ENCODE measurements around the gene MYOM1. TPM values are rescaled to one million over a fixed set of nuclear protein-coding genes. Genes with fewer than 3 reads are reported as not detected.

The MYOM1 gene
- total RNA-seq (6.8 TPM), polyA plus RNA-seq (ENCODE audit: insufficient read depth, low read depth, low replicate concordance) (2.1 TPM)
- long read RNA-seq, donor 1, result 0 reads
- long read RNA-seq, donor 2, partial matches to known transcripts, result 789 of 1,187 reads
- long read RNA-seq, donor 2, other reads (novel, unspliced or antisense), result 398 of 1,187 reads
- long read RNA-seq, donor 3, result 0 reads
- long read RNA-seq, donor 4, result 0 reads
- long read RNA-seq, donor 5, result 0 reads
- long read RNA-seq, donor 6, partial matches to known transcripts, result 0 of 1 reads
- long read RNA-seq, donor 6, other reads (novel, unspliced or antisense), result 0 of 1 reads
- long read RNA-seq, donor 7, result 0 reads
- long read RNA-seq, donor 8, result 0 reads
- long read RNA-seq, donor 9, result 0 reads
- long read RNA-seq, donor 10, result 0 reads

DNA sequence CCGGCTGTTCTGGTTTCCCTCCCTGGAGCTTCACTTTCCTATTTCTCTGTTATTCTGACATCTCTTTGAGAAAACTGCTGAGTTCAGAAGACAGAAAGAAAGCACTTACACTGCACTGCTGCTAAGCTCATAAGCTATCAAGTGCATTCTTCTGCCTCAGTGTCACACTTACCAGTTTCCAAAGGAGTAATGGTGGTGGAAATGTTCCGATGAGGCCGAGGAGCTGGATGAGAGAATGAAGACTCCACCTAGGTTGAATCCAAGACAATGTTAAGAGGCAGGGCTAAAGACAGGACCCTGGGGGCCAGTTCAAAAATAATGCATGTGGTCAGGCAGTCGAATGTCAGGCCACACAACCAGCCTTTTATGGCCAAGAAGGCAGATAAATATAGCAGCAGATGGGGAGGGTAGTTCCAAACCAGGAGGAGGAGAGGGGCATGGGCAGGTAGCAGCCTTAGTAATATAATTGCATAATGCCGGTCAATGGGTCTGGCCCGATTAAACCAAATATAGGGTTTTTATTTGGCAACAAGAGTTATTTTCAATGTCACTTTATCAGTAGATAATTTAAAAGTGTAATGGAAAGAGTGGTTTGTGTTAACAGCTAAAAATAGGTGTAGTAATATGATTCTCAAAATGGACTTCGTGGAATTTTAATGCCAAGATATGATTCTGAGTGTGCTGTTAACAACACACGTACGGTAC, at the start of gene MYOM1:
Gene MYOM1 (minus strand): TSS at position 338 of the 705 bp plus-strand sequence. CDS start 4,745 bp downstream, outside the sequence.
- TF ChIP-seq, protein P1, sequence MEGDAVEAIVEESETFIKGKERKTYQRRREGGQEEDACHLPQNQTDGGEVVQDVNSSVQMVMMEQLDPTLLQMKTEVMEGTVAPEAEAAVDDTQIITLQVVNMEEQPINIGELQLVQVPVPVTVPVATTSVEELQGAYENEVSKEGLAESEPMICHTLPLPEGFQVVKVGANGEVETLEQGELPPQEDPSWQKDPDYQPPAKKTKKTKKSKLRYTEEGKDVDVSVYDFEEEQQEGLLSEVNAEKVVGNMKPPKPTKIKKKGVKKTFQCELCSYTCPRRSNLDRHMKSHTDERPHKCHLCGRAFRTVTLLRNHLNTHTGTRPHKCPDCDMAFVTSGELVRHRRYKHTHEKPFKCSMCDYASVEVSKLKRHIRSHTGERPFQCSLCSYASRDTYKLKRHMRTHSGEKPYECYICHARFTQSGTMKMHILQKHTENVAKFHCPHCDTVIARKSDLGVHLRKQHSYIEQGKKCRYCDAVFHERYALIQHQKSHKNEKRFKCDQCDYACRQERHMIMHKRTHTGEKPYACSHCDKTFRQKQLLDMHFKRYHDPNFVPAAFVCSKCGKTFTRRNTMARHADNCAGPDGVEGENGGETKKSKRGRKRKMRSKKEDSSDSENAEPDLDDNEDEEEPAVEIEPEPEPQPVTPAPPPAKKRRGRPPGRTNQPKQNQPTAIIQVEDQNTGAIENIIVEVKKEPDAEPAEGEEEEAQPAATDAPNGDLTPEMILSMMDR (IDR thresholded peaks at IDR 0.05; ENCODE audit: borderline replicate concordance, extremely low read depth, insufficient read depth), result no peak
- H3K36me3 ChIP-seq (ENCODE audit: control insufficient read depth in 2 of 3, insufficient read depth in 3 of 3, low read length in 3 of 3), result no peaks in the 10 kb centered on the region
- no peaks in the 10 kb centered on the region for H3K9me3 ChIP-seq (ENCODE audit: control insufficient read depth in 2 of 3, insufficient read depth in 1 of 3, low read length in 3 of 3)
- H3K4me3 ChIP-seq (ENCODE audit: low read length in 3 of 3), result no peak within 1 kb of the TSS
- no peaks in the 10 kb centered on the region for H3K27me3 ChIP-seq (ENCODE audit: control insufficient read depth, insufficient read depth, low read length)
- no peaks in the 10 kb centered on the region for H3K4me1 ChIP-seq (ENCODE audit: control insufficient read depth in 2 of 3, insufficient read depth in 2 of 3, low read depth in 1 of 3, low read length in 3 of 3)
- intact Hi-C loops (cut with DNase I), result no loop called here
- H3K9ac ChIP-seq (ENCODE audit: low read length in 3 of 3), result no peak within 1 kb of the TSS
- no peak for FAIRE-seq
- no peak within 1 kb of the TSS for H3K27ac ChIP-seq (ENCODE audit: low read depth in 2 of 2, low read length in 2 of 2)
- no peak for DNase-seq

DNA sequence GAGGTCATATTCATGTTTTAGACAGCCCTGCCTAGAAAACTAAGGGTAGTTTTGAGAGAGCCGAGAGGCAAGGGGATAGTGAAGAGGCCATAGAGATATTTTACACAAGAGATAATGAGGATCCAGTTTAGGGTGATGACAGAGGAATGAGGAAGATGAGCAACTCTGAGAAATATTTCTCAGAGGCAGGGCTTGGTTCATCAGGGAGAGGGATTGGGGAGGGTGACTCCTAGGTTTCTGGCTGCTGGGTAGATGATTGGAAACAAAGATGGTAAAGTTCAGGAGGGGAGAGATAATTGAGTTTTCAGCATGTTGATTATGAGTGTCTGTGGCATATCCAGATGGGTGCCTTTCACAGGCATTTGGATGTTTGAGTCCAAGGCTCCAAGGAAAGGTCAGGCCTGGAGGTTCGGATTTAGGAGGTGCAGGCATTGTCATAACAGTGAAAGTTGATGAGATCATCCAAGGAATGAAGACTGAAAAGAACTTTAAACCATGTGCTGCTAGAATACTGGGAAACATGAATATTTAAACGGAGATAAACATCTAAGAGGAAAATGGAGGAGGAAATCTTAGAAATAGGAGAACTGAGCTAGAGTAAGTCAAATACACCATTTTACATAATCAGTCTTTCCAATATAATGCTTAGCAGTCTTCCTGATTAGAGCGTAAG, 49.6 kb upstream of the MYOM1 start:
- intact Hi-C loops (cut with DNase I), result no loop called here
- no peaks in the 10 kb centered on the region for H3K27me3 ChIP-seq (ENCODE audit: control insufficient read depth, insufficient read depth, low read length)
- H3K27ac ChIP-seq (ENCODE audit: low read depth in 2 of 2, low read length in 2 of 2), result peak overlapping the region in 1 of 2 donors; percentile 21
- no peak overlapping the region for H3K9ac ChIP-seq (ENCODE audit: low read length in 3 of 3)
- peaks cover 0 to 46% (median 33%) of the 10 kb centered on the region in 3 donors for H3K4me1 ChIP-seq (ENCODE audit: control insufficient read depth in 2 of 3, insufficient read depth in 2 of 3, low read depth in 1 of 3, low read length in 3 of 3)
- peaks cover 0 to 10% (median under 1%) of the 10 kb centered on the region in 3 donors for H3K36me3 ChIP-seq (ENCODE audit: control insufficient read depth in 2 of 3, insufficient read depth in 3 of 3, low read length in 3 of 3)
- H3K9me3 ChIP-seq (ENCODE audit: control insufficient read depth in 2 of 3, insufficient read depth in 1 of 3, low read length in 3 of 3), result no peaks in the 10 kb centered on the region
- TF ChIP-seq, protein P1 (IDR thresholded peaks at IDR 0.05; ENCODE audit: borderline replicate concordance, extremely low read depth, insufficient read depth), result no peak
- no peak overlapping the region for H3K4me3 ChIP-seq (ENCODE audit: low read length in 3 of 3)
- FAIRE-seq (no peak), DNase-seq (no peak)

DNA sequence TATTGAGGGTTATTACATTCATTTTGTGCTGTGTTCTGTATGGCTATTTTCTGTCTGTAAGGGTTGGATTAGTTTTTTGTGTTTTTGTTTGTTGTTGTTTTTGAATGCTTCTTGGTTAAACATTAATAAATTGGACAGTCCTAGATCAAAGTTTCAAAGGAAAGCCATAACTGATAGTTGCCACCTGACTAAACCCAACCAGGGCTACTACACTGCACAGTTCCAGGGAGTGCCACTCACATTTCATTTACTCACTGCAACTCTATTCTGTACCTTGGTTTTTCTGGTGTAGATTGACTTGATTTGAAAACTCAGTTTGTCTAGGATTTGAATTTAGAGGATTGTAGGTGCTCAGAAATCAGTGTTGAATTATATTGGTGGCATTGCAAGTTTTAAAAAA, 48.5 kb upstream of the MYOM1 start:
- H3K9ac ChIP-seq (ENCODE audit: low read length in 3 of 3), result no peak overlapping the region
- H3K27me3 ChIP-seq (ENCODE audit: control insufficient read depth, insufficient read depth, low read length), result no peaks in the 10 kb centered on the region
- no peak for DNase-seq
- peaks cover 0 to 4% (median 0%) of the 10 kb centered on the region in 3 donors for H3K36me3 ChIP-seq (ENCODE audit: control insufficient read depth in 2 of 3, insufficient read depth in 3 of 3, low read length in 3 of 3)
- intact Hi-C loops (cut with DNase I), result no loop called here
- no peak for FAIRE-seq
- H3K9me3 ChIP-seq (ENCODE audit: control insufficient read depth in 2 of 3, insufficient read depth in 1 of 3, low read length in 3 of 3), result no peaks in the 10 kb centered on the region
- H3K4me3 ChIP-seq (ENCODE audit: low read length in 3 of 3), result peak overlapping the region in 1 of 3 donors; percentile 7
- TF ChIP-seq, protein P1 (IDR thresholded peaks at IDR 0.05; ENCODE audit: borderline replicate concordance, extremely low read depth, insufficient read depth), result no peak
- H3K4me1 ChIP-seq (ENCODE audit: control insufficient read depth in 2 of 3, insufficient read depth in 2 of 3, low read depth in 1 of 3, low read length in 3 of 3), result peaks cover 0 to 53% (median 38%) of the 10 kb centered on the region in 3 donors
- peak overlapping the region in 1 of 2 donors; percentile 7 for H3K27ac ChIP-seq (ENCODE audit: low read depth in 2 of 2, low read length in 2 of 2)

Measured in kidney (tissue), 22 donors.